Glutamatergic neuron (in vitro differentiated cells): ENCODE data around the gene MALT1. TPM values are rescaled to one million over a fixed set of nuclear protein-coding genes. Genes with fewer than 3 reads are reported as not detected.

ENCODE experiments used
- DNase-seq: peaks from one replicate; pipeline ENCODE4 v3.0.0; 2022
- H3K27ac Mint-ChIP-seq: one replicate; pipeline ENCODE4 v1.8.0; 2020; ENCODE audit warnings: mild to moderate bottlenecking, mixed read lengths, inconsistent platforms; ENCODE audit not compliant: unreplicated experiment
- H3K27me3 Mint-ChIP-seq: one replicate; pipeline ENCODE4 v1.8.0; 2020; ENCODE audit warnings: mild to moderate bottlenecking, moderate library complexity, mixed read lengths, inconsistent platforms; ENCODE audit not compliant: unreplicated experiment
- H3K36me3 Mint-ChIP-seq: one replicate; pipeline ENCODE4 v1.8.0; 2020; ENCODE audit warnings: mild to moderate bottlenecking, mixed read lengths, inconsistent platforms; ENCODE audit not compliant: unreplicated experiment
- H3K4me1 Mint-ChIP-seq: one replicate; pipeline ENCODE4 v1.8.0; 2020; ENCODE audit warnings: mild to moderate bottlenecking, low read depth, mixed read lengths, inconsistent platforms; ENCODE audit not compliant: unreplicated experiment
- H3K4me3 Mint-ChIP-seq: one replicate; pipeline ENCODE4 v1.8.0; 2020; ENCODE audit warnings: mild to moderate bottlenecking, mixed read lengths, inconsistent platforms; ENCODE audit not compliant: unreplicated experiment
- H3K9me3 Mint-ChIP-seq: one replicate; pipeline ENCODE4 v1.8.0; 2020; ENCODE audit warnings: mild to moderate bottlenecking, moderate library complexity, mixed read lengths, inconsistent platforms; ENCODE audit not compliant: unreplicated experiment
- CTCF ChIP-seq: fragments of 200-600 bp; sonication (generic); IDR thresholded peaks from one replicate; pipeline ENCODE4 v1.5.0; 2021; ENCODE audit not compliant: partially characterized antibody, unreplicated experiment
- total RNA-seq: library from RNA; stranded (reverse); fragmentation: NEBNext Ultra II Directional; extraction: Animal tissue kit (Norgen Biotek cat#: 25700); gene quantifications from one replicate; pipeline ENCODE4 v1.2.1, GENCODE V29; 2021; ENCODE audit not compliant: unreplicated experiment

Gene MALT1
- total RNA-seq, 1 donor from 2014 or later: 8.5 TPM

- Mint-ChIP-seq H3K4me1 (no peaks in the 10 kb centered on the region), H3K36me3 (no peaks in the 10 kb centered on the region), H3K4me3 (no peak overlapping the region), H3K27me3 (no peaks in the 10 kb centered on the region), H3K9me3 (no peaks in the 10 kb centered on the region), H3K27ac (no peak overlapping the region)
- no peak for DNase-seq
- TF ChIP-seq CTCF: no peak
These were observed 50.4 kb downstream of the MALT1 start for GRCh38 chr18:58721566-58722239.

- Mint-ChIP-seq H3K4me3 (no peak overlapping the region), H3K36me3 (no peaks in the 10 kb centered on the region), H3K27me3 (no peaks in the 10 kb centered on the region), H3K4me1 (no peaks in the 10 kb centered on the region), H3K9me3 (no peaks in the 10 kb centered on the region), H3K27ac (no peak overlapping the region)
- TF ChIP-seq CTCF: no peak
- DNase-seq: no peak
These were observed 52.7 kb downstream of the MALT1 start for GRCh38 chr18:58723810-58724602.

- Mint-ChIP-seq H3K27ac (no peak overlapping the region), H3K4me1 (no peaks in the 10 kb centered on the region), H3K4me3 (no peak overlapping the region), H3K36me3 (no peaks in the 10 kb centered on the region), H3K9me3 (no peaks in the 10 kb centered on the region), H3K27me3 (no peaks in the 10 kb centered on the region)
- no peak for TF ChIP-seq CTCF
- DNase-seq: no peak
These were observed 55.4 kb downstream of the MALT1 start for GRCh38 chr18:58726671-58727070.

GRCh38 chr18:58727776-58728500 is 56.7 kb downstream of the MALT1 start:
- no peaks in the 10 kb centered on the region for H3K27me3 Mint-ChIP-seq
- no peaks in the 10 kb centered on the region for H3K9me3 Mint-ChIP-seq
- no peak for TF ChIP-seq CTCF
- H3K4me1 Mint-ChIP-seq: no peaks in the 10 kb centered on the region
- no peak overlapping the region for H3K27ac Mint-ChIP-seq
- no peak for DNase-seq
- H3K36me3 Mint-ChIP-seq: no peaks in the 10 kb centered on the region
- no peak overlapping the region for H3K4me3 Mint-ChIP-seq
